Endothelial cell of umbilical vein (primary cell): ENCODE data around the gene AQP9. TPM values are rescaled to one million over a fixed set of nuclear protein-coding genes. Genes with fewer than 3 reads are reported as not detected.

Experiments
- BruUV-seq: library from RNA; stranded (reverse); fragments of 400-500 nt; replicated peaks from 2 replicates; lab custom pipeline; 2021; lab: Mats Ljungman, UMichigan
- CTCF ChIA-PET: fragments of 300-600, 350-600 bp; sonication (Branson Sonifier 250); formaldehyde crosslinking; loops from one replicate; lab custom pipeline; 2021; ENCODE audit warnings: antibody characterized with exemption, inconsistent platforms; lab: Charles Lee
- POLR2A ChIA-PET: fragments of 300-600, 350-600 bp; sonication (Branson Sonifier 250); formaldehyde crosslinking; loops from one replicate; lab custom pipeline; 2021; ENCODE audit warnings: antibody characterized with exemption, inconsistent platforms; lab: Charles Lee
- DNase-seq: peaks from one replicate; pipeline ENCODE4 v3.0.0-alpha.2; 2011; ENCODE audit warnings: low read depth, low spot score
- FAIRE-seq: peaks from 2 replicates; lab custom pipeline; 2011; peaks lifted over from hg19 to GRCh38; lab: Jason Lieb, UNC
- H2AFZ ChIP-seq: 2 replicates; pipeline ENCODE4 v1.6.0; 2012; ENCODE audit warnings: low read depth, low read length, control low read depth, inconsistent platforms
- H3K27ac ChIP-seq: 2 replicates; pipeline ENCODE4 v1.5.1; 2011; ENCODE audit warnings: low read depth, mild to moderate bottlenecking, control low read depth, low read length, moderate library complexity; ENCODE audit not compliant: insufficient read depth
- H3K27me3 ChIP-seq, 2 experiments: 2 replicates each; pipeline versions ENCODE4 v1.6.0 to v1.6.1; 2011; ENCODE audit warnings: low read length in 2 of 2, mixed read lengths in 1 of 2; ENCODE audit not compliant: control insufficient read depth in 2 of 2, insufficient read depth in 2 of 2
- H3K36me3 ChIP-seq, 2 experiments: 2 replicates in 1 of 2; 3 replicates in 1 of 2; pipeline ENCODE4 v1.5.1; 2011; ENCODE audit warnings: low read length in 2 of 2, mild to moderate bottlenecking in 1 of 2, moderate library complexity in 1 of 2; ENCODE audit not compliant: control insufficient read depth in 2 of 2, insufficient read depth in 2 of 2; ENCODE audit errors: extremely low read depth in 1 of 2
- H3K4me1 ChIP-seq: 3 replicates; pipeline ENCODE4 v1.5.1; 2011; ENCODE audit warnings: mild to moderate bottlenecking, low read length; ENCODE audit not compliant: control insufficient read depth, insufficient read depth; ENCODE audit errors: extremely low read depth
- H3K4me2 ChIP-seq: 2 replicates; pipeline ENCODE4 v1.6.1; 2011; ENCODE audit warnings: low read length, control low read depth, mixed read lengths; ENCODE audit not compliant: insufficient read depth
- H3K4me3 ChIP-seq, 3 experiments: fragments of 200-600 bp in 1 of 3; sonication (generic), shearing (Covaris generic) in 1 of 3; replicated peaks in 1 of 3; 2 replicates each; pipeline ENCODE4 v1.5.1; 2011 to 2016; ENCODE audit warnings: control low read depth in 3 of 3, low read length in 3 of 3, mild to moderate bottlenecking in 2 of 3, inconsistent platforms in 1 of 3, low read depth in 1 of 3, moderate library complexity in 1 of 3; ENCODE audit not compliant: insufficient read depth in 1 of 3
- H3K79me2 ChIP-seq: 2 replicates; pipeline ENCODE4 v1.6.0; 2012; ENCODE audit warnings: low read length, inconsistent platforms; ENCODE audit not compliant: control insufficient read depth, insufficient read depth
- H3K9ac ChIP-seq: replicated peaks from 2 replicates; pipeline ENCODE3; 2011; ENCODE audit warnings: low read length, control low read depth; ENCODE audit not compliant: insufficient read depth; ENCODE audit errors: extremely low read depth
- H3K9me1 ChIP-seq: replicated peaks from 3 replicates; pipeline ENCODE4 v1.6.0; 2011; ENCODE audit warnings: mild to moderate bottlenecking, low read length; ENCODE audit not compliant: control insufficient read depth, insufficient read depth; ENCODE audit errors: extremely low read depth
- H3K9me3 ChIP-seq: replicated peaks from 2 replicates; pipeline ENCODE4 v1.5.1; 2012; ENCODE audit warnings: low read length, inconsistent platforms; ENCODE audit not compliant: control insufficient read depth, insufficient read depth
- H4K20me1 ChIP-seq: replicated peaks from 2 replicates; pipeline ENCODE3; 2011; ENCODE audit warnings: mild to moderate bottlenecking, low read length; ENCODE audit not compliant: control insufficient read depth, insufficient read depth; ENCODE audit errors: extremely low read depth
- CTCF ChIP-seq, 2 donors: IDR thresholded peaks; 1 replicate in 1 of 2; 2 replicates in 1 of 2; pipeline ENCODE4 v1.5.1; 2011; ENCODE audit warnings: low read length in 2 of 2, mild to moderate bottlenecking in 2 of 2, moderate library complexity in 2 of 2, control low read depth in 1 of 2, inconsistent platforms in 1 of 2, low read depth in 1 of 2; ENCODE audit not compliant: insufficient read depth in 1 of 2; ENCODE audit errors: extremely low read depth in 1 of 2
- EZH2 ChIP-seq: IDR thresholded peaks from 2 replicates; pipeline ENCODE4 v1.6.1; 2012; ENCODE audit warnings: borderline replicate concordance, low read depth, mild to moderate bottlenecking, moderate library complexity, low read length, inconsistent platforms; ENCODE audit not compliant: severe bottlenecking
- FOS ChIP-seq: IDR thresholded peaks from 2 replicates; pipeline ENCODE4 v1.6.1; 2011; ENCODE audit warnings: mild to moderate bottlenecking, low read length, moderate library complexity, borderline replicate concordance; ENCODE audit not compliant: insufficient read depth
- GATA2 ChIP-seq: IDR thresholded peaks from 2 replicates; pipeline ENCODE4 v1.7.0; 2011; ENCODE audit warnings: low read depth, mild to moderate bottlenecking, moderate library complexity, mixed read lengths, low read length; ENCODE audit not compliant: insufficient read length, insufficient read depth
- JUN ChIP-seq: IDR thresholded peaks from 2 replicates; pipeline ENCODE4 v1.6.1; 2011; ENCODE audit warnings: borderline replicate concordance, low read depth; ENCODE audit not compliant: insufficient read length, insufficient read depth
- MAX ChIP-seq: IDR thresholded peaks from 2 replicates; pipeline ENCODE4 v1.6.1; 2011; ENCODE audit not compliant: insufficient read depth, insufficient read length
- MYC ChIP-seq: IDR thresholded peaks from one replicate; pipeline ENCODE4 v1.6.1; 2011; ENCODE audit warnings: mild to moderate bottlenecking, low read depth, low read length
- POLR2A ChIP-seq: IDR thresholded peaks from 2 replicates; pipeline ENCODE4 v1.6.1; 2012; ENCODE audit warnings: low read depth, mild to moderate bottlenecking, control low read depth, low read length
- POLR2AphosphoS5 ChIP-seq: IDR thresholded peaks from 2 replicates; pipeline ENCODE4 v1.6.1; 2012; ENCODE audit warnings: low read depth, mild to moderate bottlenecking, control low read depth, low read length, moderate library complexity; ENCODE audit not compliant: insufficient read depth
- dilution Hi-C: fragments of 300-500 bp; cut with MboI; formaldehyde crosslinking; loops from one replicate; pipeline ENCODE4 v1.15.0; 2019; ENCODE audit warnings: low sequenced_read_pairs; ENCODE audit not compliant: extremely low pct_ligation_motif_present
- intact Hi-C: fragments of 100-400 bp; cut with micrococcal nuclease; formaldehyde crosslinking; loops from one replicate; pipeline ENCODE4 v1.10.0; 2022
- polyA plus RNA-seq, 4 experiments: library from polyadenylated mRNA; depleted of rRNA in 3 of 4; stranded (reverse) in 3 of 4; unstranded in 1 of 4; fragments of >200 nt; gene quantifications; 2 replicates each; pipeline versions ENCODE4 v1.2.1 to v1.2.3, GENCODE V29; 2011 to 2012; ENCODE audit warnings: missing spikeins in 1 of 4
- total RNA-seq: library from RNA; stranded (reverse); gene quantifications from 2 replicates; pipeline ENCODE4 v1.2.3, GENCODE V29; 2021

Gene AQP9
- total and polyA plus RNA-seq, 2 donors (not counting 3 experiments of a cell fraction or from before 2014, with no cell fraction given) = not detected

GRCh38 chr15:58179206-58179605 lies 41.0 kb downstream of the AQP9 start:
- H3K36me3 ChIP-seq = no peaks in the 10 kb centered on the region
- H3K9me1 ChIP-seq = no peaks in the 10 kb centered on the region
- no peaks in the 10 kb centered on the region for H3K27me3 ChIP-seq
- H3K9ac ChIP-seq = peak overlapping the region; percentile 49
- POLR2A ChIA-PET = no interaction called here
- no peak overlapping the region for H3K4me3 ChIP-seq
- TF ChIP-seq CTCF (IDR thresholded peaks at IDR 0.05; ENCODE audit: extremely low read depth in 1 of 2, insufficient read depth in 1 of 2, low read depth in 1 of 2, low read length in 2 of 2) (no peak), FOS (no peak), EZH2 (no peak), POLR2AphosphoS5 (no peak), POLR2A (no peak), MAX (no peak), GATA2 (no peak), JUN (no peak), MYC (no peak)
- CTCF ChIA-PET = interaction anchor here (1.2 to 9.3 kb wide), 6 partner anchors 18 to 446 kb away, joined by 5 to 72 read pairs (median 9); no protein-coding TSS in a partner anchor
- no peak for DNase-seq
- FAIRE-seq = no peak
- dilution Hi-C loops (no loop called here), intact Hi-C loops (loop anchor here (1.0 kb wide), 1 partner anchor 17 kb away; no protein-coding TSS in a partner anchor)
- no peaks in the 10 kb centered on the region for H4K20me1 ChIP-seq
- H3K4me1 ChIP-seq = peaks cover 20% of the 10 kb centered on the region
- H3K9me3 ChIP-seq = no peaks in the 10 kb centered on the region
- peak overlapping the region; percentile 92 for H3K27ac ChIP-seq
- H3K79me2 ChIP-seq = no peaks in the 10 kb centered on the region
- BruUV-seq = no TSS peak
- peak overlapping the region; percentile 67 for H3K4me2 ChIP-seq
- peak overlapping the region; percentile 67 for H2AFZ ChIP-seq
